Stimulated activated CD4-positive, alpha-beta T cell treated with anti-CD3 and anti-CD28 coated beads, Interleukin-1b, Interleukin-23, amount 100 ng/mL, for 24 hours (primary cell): ENCODE measurements around the gene ACSL5.
"Not testable (repeated sequence)": the region's sequence is repeated elsewhere in the genome, so short reads cannot be mapped to it uniquely, and the experiment has no call there.

ENCODE experiments used
- DNase-seq, 4 experiments: peaks; one replicate each; pipeline ENCODE4 v3.0.0-alpha.2; 2020; ENCODE audit warnings: low read depth in 4 of 4, low spot score in 1 of 4

Gene ACSL5

DNA sequence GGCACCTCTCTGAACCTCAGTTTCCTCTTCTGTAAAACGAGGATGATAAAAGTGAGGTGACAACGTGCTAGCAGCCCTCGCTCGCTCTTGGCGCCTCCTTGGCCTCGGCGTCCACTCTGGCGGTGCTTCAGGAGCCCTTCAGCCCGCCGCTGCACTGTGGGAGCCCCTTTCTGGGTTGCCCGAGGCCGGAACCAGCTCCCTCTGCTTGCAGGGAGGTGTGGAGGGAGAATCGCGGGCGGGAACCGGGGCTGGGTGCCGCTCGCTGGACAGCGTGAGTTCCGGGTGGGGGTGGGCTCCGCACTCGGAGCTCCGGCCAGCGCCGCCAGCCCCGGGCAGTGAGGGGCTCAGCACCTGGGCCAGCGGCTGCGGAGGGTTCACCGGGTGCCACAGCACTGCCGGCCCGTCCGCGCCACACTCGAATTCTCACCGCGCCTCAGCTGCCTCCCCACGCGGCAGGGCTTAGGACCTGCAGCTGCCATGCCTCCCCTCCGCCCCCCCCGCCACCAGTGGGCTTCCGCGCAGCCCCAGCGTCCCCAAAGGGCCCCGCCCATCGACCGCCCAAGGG, 24.3 kb upstream of the ACSL5 start:
- no peak for DNase-seq

DNA sequence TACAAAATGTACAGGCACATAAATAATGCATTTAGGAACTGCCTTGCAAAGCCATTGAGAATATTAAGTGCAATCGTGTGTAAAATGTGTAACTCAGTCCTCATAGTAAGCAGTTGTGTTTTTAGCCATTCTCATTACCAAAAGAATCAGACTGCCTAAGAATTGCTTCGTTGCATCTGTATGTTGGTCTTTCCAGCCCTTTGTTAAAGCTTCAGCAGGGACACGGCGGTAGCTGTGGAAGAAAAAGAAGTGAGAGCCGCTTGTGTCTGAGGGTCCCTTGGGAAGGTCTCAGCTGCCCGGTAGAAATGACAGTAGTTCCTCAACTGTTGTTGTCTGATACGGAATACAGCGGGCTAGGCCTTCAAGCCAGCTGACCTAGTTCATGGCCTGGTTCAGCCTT, 22.8 kb upstream of the ACSL5 start:
- DNase-seq, result no peak

GRCh38 chr10:112352044-112352443, 21.9 kb upstream of the ACSL5 start:
- no peak for DNase-seq

- no peak for DNase-seq
Observed at GRCh38 chr10:112353046-112353445, 20.9 kb upstream of the ACSL5 start.

DNA sequence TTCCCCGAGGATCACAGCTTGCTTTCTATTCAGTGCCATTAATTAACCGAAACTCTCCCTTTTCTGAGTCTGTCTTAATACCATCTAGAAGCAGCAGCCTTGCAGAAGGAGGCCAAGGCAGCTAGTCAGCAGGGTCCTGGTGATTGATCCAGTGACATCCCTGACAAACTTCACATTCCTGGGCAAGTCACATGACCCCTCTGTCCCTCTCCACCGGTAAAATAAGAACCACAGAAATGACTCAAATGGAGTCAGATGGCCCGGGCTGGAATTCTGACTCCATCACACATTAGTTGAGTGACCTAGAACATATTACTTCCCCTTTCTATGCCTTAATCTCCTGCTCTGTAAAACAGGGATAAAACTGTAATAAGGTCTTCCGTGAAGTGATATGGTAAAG, 17.2 kb upstream of the ACSL5 start:
- DNase-seq, result no peak

DNA sequence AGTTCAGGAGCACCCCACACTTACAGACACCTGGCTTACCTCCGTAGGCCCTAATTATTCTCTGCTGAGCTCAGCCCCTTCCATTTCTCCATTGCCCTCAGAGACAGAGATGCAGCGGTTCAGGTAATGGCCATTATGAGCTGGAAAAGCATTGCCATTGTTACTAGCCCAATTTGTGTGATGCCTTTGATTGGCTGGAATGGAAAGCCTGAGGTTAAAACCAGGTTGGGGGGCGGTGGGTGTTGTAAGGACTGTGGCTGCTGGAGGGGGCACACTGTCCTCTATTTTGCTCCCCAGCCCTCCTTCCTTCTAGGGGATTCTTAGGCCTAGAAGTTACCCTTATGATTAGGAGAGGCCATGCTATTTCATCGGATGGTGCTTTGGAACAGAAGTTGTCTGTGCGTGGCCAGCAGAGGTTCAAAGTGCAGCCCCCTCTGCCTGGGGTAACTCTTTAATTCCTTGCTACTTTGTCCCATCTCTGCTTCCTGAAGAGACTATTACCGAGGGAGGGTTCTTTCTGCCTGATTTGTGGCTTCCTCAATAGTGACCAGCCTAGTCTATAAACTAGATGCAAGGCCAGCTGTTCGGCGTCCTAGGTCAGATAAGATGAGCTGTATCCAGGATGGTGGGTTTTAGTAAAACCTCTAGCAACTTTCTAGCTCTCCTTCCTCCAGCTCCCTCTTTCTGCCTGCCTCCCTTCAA, 14.2 kb upstream of the ACSL5 start:
- DNase-seq, result no peak

- DNase-seq, result no peak
Observed at GRCh38 chr10:112360308-112361270, 13.3 kb upstream of the ACSL5 start.

- no peak for DNase-seq
Observed at GRCh38 chr10:112361951-112362751, 11.8 kb upstream of the ACSL5 start.

DNA sequence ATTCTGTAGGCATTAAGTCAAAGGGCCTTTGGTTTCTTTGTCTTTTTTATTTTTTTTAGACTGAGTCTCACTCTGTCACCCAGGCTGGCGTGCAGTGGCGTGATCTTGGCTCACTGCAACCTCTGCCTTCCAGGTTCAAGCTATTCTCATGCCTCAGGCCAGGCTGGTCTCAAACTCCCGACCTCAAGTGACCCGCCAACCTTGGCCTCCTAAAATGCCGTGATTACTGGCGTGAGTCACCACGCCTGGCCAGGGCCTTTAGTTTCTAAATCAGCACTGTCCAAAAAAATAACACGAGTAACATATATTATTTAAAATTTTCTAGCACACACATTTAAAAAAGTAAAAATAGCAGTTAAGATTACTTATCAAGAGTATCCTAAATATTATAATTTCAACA, 11.1 kb upstream of the ACSL5 start:
- no peak for DNase-seq

DNA sequence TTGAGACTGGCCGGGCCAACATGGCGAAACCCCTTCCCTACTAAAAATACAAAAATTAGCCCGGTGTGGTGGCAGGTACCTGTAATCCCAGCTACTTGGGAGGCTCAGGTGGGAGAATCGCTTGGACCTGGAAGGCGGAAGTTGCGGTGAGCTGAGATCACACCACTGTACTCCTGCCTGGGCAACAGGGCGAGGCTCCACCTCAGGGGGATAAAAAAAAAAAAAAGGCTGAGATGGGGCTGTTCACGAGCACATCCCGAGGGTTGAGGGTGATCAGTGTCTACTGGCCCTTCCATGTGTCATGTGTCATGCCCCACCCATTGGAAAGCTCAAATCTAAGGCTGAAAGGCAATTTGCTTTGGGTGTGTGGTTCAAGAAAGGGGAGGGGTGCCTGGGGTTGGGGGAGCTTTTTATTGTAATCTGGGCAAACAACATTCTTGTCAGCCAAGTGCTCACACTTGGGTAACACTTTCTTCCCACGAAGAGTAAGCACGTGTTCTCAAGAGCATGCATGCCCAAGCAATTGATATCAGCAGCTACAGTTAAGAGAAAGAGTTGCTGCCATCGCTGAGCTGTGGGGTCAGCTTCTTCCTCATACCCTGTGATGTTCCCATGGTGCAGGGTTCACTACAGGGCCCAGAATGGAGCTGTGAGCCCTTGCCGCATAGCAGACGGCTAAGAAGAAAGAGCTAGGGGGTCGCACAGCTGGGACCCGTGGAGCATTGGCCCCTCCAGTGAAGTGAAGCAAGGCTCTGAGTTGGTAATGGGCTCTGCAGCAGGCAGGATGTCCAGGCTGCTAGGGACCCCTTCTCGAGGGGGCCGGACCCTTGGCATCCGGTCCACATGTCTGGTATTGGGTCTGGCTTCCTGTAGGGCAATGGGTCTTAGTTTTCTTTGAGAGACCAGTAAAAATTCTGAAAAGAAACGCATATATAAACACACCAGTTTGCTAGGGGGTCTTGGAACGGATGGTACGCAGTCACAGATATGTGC, 9.9 kb upstream of the ACSL5 start:
- no peak for DNase-seq

- no peak for DNase-seq
Observed at GRCh38 chr10:112365014-112365432, 8.9 kb upstream of the ACSL5 start.

GRCh38 chr10:112365451-112365850, 8.5 kb upstream of the ACSL5 start:
- DNase-seq, result no peak

DNA sequence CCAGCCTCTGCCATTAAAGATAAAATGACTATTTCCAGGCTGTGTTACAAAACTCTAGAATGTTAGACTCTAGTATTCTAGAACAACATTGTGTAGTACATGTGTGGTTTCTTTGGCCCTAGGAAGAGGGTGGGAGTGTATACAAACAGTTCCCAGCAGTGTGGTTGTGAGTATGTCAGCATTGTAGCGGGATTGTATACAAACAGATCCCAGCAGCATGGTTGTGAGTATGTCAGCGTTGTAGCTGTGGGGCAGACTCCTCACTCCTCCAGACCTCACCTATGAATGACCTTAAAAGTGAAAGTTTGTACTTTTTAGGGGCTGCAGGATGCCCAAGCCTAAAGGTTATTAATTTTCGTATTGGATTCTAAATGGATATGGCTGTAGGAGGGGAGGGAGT, 6.9 kb upstream of the ACSL5 start:
- DNase-seq, result no peak

- DNase-seq, result no peak
Observed at GRCh38 chr10:112367516-112367915, 6.4 kb upstream of the ACSL5 start.

- no peak for DNase-seq
Observed at GRCh38 chr10:112369495-112370423, 4.2 kb upstream of the ACSL5 start.

DNA sequence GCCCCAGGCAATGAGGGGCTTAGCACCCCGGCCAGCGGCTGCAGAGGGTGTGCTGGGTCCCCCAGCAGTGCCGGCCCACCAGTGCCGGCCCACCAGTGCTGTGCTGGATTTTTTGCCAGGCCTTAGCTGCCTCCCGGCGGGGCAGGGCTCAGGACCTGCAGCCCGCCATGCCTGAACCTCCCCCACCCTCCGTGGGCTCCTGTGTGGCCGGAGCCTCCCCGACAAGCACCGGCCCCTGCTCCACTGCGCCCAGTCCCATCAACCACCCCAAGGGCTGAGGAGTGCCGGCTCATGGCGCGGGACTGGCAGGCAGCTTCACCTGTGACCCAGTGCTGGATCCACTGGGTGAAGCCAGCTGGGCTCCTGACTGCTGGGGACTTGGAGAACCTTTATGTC, 3.5 kb upstream of the ACSL5 start:
- DNase-seq, result no peak

GRCh38 chr10:112371326-112371725, 2.6 kb upstream of the ACSL5 start:
- DNase-seq, result not testable (repeated sequence)

- DNase-seq, result not testable (repeated sequence)
Observed at GRCh38 chr10:112372182-112372810, 1.6 kb upstream of the ACSL5 start.
